H1 (cell line): Measurements from ENCODE around the gene ZNF211. TPM values are rescaled to one million over a fixed set of nuclear protein-coding genes. Genes with fewer than 3 reads are reported as not detected.

Experiments
- CHD2 ChIP-seq: IDR thresholded peaks from 2 replicates; pipeline ENCODE4 v1.6.1; 2012; ENCODE audit warnings: low read length, improper control_type of control experiment
- E2F6 ChIP-seq: IDR thresholded peaks from 2 replicates; pipeline ENCODE4 v1.6.1; 2012; ENCODE audit warnings: inconsistent platforms
- HDAC2 ChIP-seq, 2 experiments: fragments of 300-600 bp in 1 of 2; sonication (generic) in 1 of 2; IDR thresholded peaks; 2 replicates each; pipeline ENCODE4 v1.6.1; 2011 to 2012; ENCODE audit warnings: low read depth in 2 of 2, low read length in 2 of 2, mild to moderate bottlenecking in 2 of 2, moderate library complexity in 2 of 2, borderline replicate concordance in 1 of 2, inconsistent platforms in 1 of 2
- PHF8 ChIP-seq: fragments of 200-600 bp; sonication (generic); conservative IDR thresholded peaks from 2 replicates; pipeline ENCODE4 v1.7.1; 2012; ENCODE audit warnings: low read depth, mild to moderate bottlenecking, inconsistent platforms, low read length, moderate library complexity
- SIN3A ChIP-seq, 2 experiments: IDR thresholded peaks in 1 of 2; conservative IDR thresholded peaks in 1 of 2; 2 replicates each; pipeline ENCODE4 v1.6.1; 2011 to 2012; ENCODE audit warnings: low read length in 2 of 2, improper control_type of control experiment in 1 of 2, low read depth in 1 of 2, mild to moderate bottlenecking in 1 of 2
- SIRT6 ChIP-seq: IDR thresholded peaks from one replicate; pipeline ENCODE4 v1.7.1; 2012; ENCODE audit warnings: low read length, inconsistent platforms
- polyA plus RNA-seq, 7 experiments: library from polyadenylated mRNA; depleted of rRNA in 3 of 7; stranded (reverse) in 5 of 7; unstranded in 2 of 7; fragments of >200 nt in 5 of 7; fragments of 200-250 nt in 2 of 7; gene quantifications; 1 replicate in 5 of 7; 2 replicates in 1 of 7; 4 replicates in 1 of 7; pipeline versions ENCODE4 v1.2.1 to v1.2.3, GENCODE V29; 2011 to 2013; ENCODE audit warnings: missing spikeins in 2 of 7, mixed read lengths in 2 of 7
- total RNA-seq: library from RNA; stranded (reverse); fragmentation: NEBNext Ultra II Directional; extraction: Animal tissue kit (Norgen Biotek cat#: 25700); gene quantifications from 2 replicates; pipeline ENCODE4 v1.2.1, GENCODE V29; 2021

The ZNF211 gene
- total and polyA plus RNA-seq, 2 of the 8 experiments (the other 6 are each of a cell fraction or from before 2014, with no cell fraction given): 7.5 to 15.7 TPM

DNA sequence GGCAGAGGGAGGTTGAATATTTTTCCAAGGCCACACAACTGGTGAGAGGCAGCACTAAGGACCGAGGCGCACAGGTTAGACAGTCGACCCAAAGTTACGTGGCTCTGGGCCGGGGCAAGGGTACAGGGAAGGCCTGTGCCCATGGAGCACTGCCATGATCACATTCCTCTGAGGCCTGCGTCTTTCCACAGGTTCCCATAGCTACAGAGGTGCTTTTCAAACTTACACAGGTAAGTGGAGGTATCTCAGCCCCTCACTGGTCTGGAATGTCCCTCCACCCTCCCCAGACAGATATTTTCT lies 814 bp downstream of the ZNF211 start (continued):
- TF ChIP-seq E2F6 (no peak), SIRT6 (no peak), PHF8 (no peak), HDAC2 (IDR thresholded peaks at IDR 0.05; ENCODE audit: borderline replicate concordance in 1 of 2, low read depth in 2 of 2, low read length in 2 of 2) (no peak), SIN3A (conservative IDR thresholded peaks at IDR 0.05 in 1 of 2, IDR thresholded peaks at IDR 0.05 in 1 of 2; ENCODE audit: low read depth in 1 of 2, low read length in 2 of 2) (no peak), CHD2 (no peak)
